Coronary artery (tissue), 2 donors: ENCODE data around the gene OBSCN.

ENCODE experiments used
- DNase-seq: peaks from one replicate; pipeline ENCODE4 v3.0.0-alpha.2; 2017; ENCODE audit warnings: low spot score
- H3K27ac ChIP-seq, 2 donors: fragments of 200-600 bp; sonication (generic); one replicate each; pipeline ENCODE4 v1.5.1; 2016 to 2019
- H3K4me3 ChIP-seq: fragments of 200-600 bp; sonication (generic); 2 replicates; pipeline ENCODE4 v1.5.1; 2016; ENCODE audit warnings: mild to moderate bottlenecking, moderate library complexity
- CTCF ChIP-seq: fragments of 200-600 bp; sonication (generic); IDR thresholded peaks from one replicate; pipeline ENCODE4 v1.5.1; 2019; ENCODE audit warnings: antibody characterized with exemption

The OBSCN gene

GRCh38 chr1:228294717-228295116 is 86.9 kb downstream of the OBSCN start:
- TF ChIP-seq CTCF, result no peak
- no peak overlapping the region for H3K4me3 ChIP-seq
- DNase-seq, result no peak
- H3K27ac ChIP-seq, result no peak overlapping the region

GRCh38 chr1:228295201-228295600 is 87.4 kb downstream of the OBSCN start:
- H3K27ac ChIP-seq, result no peak overlapping the region
- H3K4me3 ChIP-seq, result no peak overlapping the region
- no peak for DNase-seq
- TF ChIP-seq CTCF, result no peak

- no peak for TF ChIP-seq CTCF
- DNase-seq, result no peak
- Histone ChIP-seq H3K27ac (no peak overlapping the region), H3K4me3 (no peak overlapping the region)
These were observed 88.1 kb downstream of the OBSCN start for GRCh38 chr1:228295981-228296380.

GRCh38 chr1:228297242-228297641 is 89.4 kb downstream of the OBSCN start:
- Histone ChIP-seq H3K27ac (no peak overlapping the region), H3K4me3 (no peak overlapping the region)
- no peak for DNase-seq
- no peak for TF ChIP-seq CTCF

- Histone ChIP-seq H3K27ac (no peak overlapping the region), H3K4me3 (no peak overlapping the region)
- no peak for DNase-seq
- no peak for TF ChIP-seq CTCF
These were observed 90.0 kb downstream of the OBSCN start for GRCh38 chr1:228297822-228298221.

- Histone ChIP-seq H3K27ac (no peak overlapping the region), H3K4me3 (no peak overlapping the region)
- DNase-seq, result no peak
- no peak for TF ChIP-seq CTCF
These were observed 90.6 kb downstream of the OBSCN start for GRCh38 chr1:228298471-228298870.

- DNase-seq, result no peak
These were observed 91.4 kb downstream of the OBSCN start for GRCh38 chr1:228299211-228299610.

More at GRCh38 chr1:228299211-228299610, 91.4 kb downstream of the OBSCN start:
- Histone ChIP-seq H3K27ac (no peak overlapping the region), H3K4me3 (no peak overlapping the region)
- no peak for TF ChIP-seq CTCF
